Right cardiac atrium (tissue), 5 donors: ENCODE measurements around the gene AP1B1. TPM values are rescaled to one million over a fixed set of nuclear protein-coding genes. Genes with fewer than 3 reads are reported as not detected.
"Not testable (repeated sequence)": the region's sequence is repeated elsewhere in the genome, so short reads cannot be mapped to it uniquely, and the experiment has no call there.

Source experiments
- ATAC-seq, 2 donors: fragments of 200-7000 bp; cut with Tn5 transposase; one replicate each; pipeline versions ENCODE4 v1.8.0 to v1.9.1; 2020; ENCODE audit warnings: moderate library complexity in 2 of 2, mild to moderate bottlenecking in 1 of 2
- DNase-seq, 3 donors: peaks; one replicate each; pipeline ENCODE4 v3.0.0-alpha.2; 2020
- H3K27ac ChIP-seq: one replicate; pipeline ENCODE4 v1.5.1; 2013; ENCODE audit warnings: mild to moderate bottlenecking, low read length, control low read depth, moderate library complexity
- H3K27me3 ChIP-seq: one replicate; pipeline ENCODE4 v1.6.1; 2013; ENCODE audit not compliant: control insufficient read depth, insufficient read depth
- H3K4me1 ChIP-seq: one replicate; pipeline ENCODE4 v1.6.1; 2013; ENCODE audit warnings: low read length; ENCODE audit not compliant: control insufficient read depth, insufficient read depth
- H3K4me3 ChIP-seq: one replicate; pipeline ENCODE4 v1.5.1; 2013; ENCODE audit warnings: low read length, control low read depth
- H3K9me3 ChIP-seq: one replicate; pipeline ENCODE4 v1.6.1; 2013; ENCODE audit warnings: low read length; ENCODE audit not compliant: control insufficient read depth
- WGBS: extraction: QIAGEN DNeasy Blood & Tissue Kit; methylation state at CpG from one replicate; pipeline ENCODE4 v1.1.7; 2013; 5-methylcytosine and 5-hydroxymethylcytosine counted together
- intact Hi-C, 4 donors: fragments of 100-400 bp; cut with DNase I; formaldehyde crosslinking; loops; one replicate each; pipeline versions ENCODE4 v1.11.0 to v1.14.0; 2022 to 2023
- polyA plus RNA-seq: library from polyadenylated mRNA; stranded (reverse); fragments of 200-250 nt; gene quantifications from one replicate; pipeline ENCODE4 v1.2.3, GENCODE V29; 2013
- total RNA-seq, 4 donors: library from RNA; stranded (reverse); fragmentation: NEBNext Ultra II Directional; extraction: Animal tissue kit (Norgen Biotek cat#: 25700); gene quantifications; one replicate each; pipeline ENCODE4 v1.2.1, GENCODE V29; 2021
- donor health status: healthy with polysubstance abuse.
- donor health status: DM: no; HTN: yes; CAD: no.
- donor health status: DM: no; HTN: no; CAD: no.
- donor health status: DM: no; HTN: yes; CAD: no; lungs with severe emphysema.
- donor health status: DM: yes; HTN: yes; CAD: no.

The AP1B1 gene
- total and polyA plus RNA-seq, 5 donors, result 21.7 to 44.6 (median 38.6) TPM

GRCh38 chr22:29411569-29412211, 23.3 kb upstream of the AP1B1 start:
- intact Hi-C loops, H3K4me1 ChIP-seq, ATAC-seq, H3K27me3 ChIP-seq, H3K27ac ChIP-seq, H3K9me3 ChIP-seq, DNase-seq, H3K4me3 ChIP-seq: not testable (repeated sequence)
- 42% methylated on average over 4 of the region's 4 CpGs for WGBS

GRCh38 chr22:29408940-29409339, 20.6 kb upstream of the AP1B1 start:
- Histone ChIP-seq H3K27ac (no peak overlapping the region), H3K4me3 (no peak overlapping the region), H3K4me1 (no peaks in the 10 kb centered on the region), H3K9me3 (no peaks in the 10 kb centered on the region), H3K27me3 (no peaks in the 10 kb centered on the region)
- 60% methylated on average over 6 of the region's 6 CpGs for WGBS
- DNase-seq, result no peak
- ATAC-seq, result no peak
- intact Hi-C loops, result no loop called here

GRCh38 chr22:29401538-29401937, 13.2 kb upstream of the AP1B1 start:
- DNase-seq, H3K4me3 ChIP-seq, H3K27me3 ChIP-seq, intact Hi-C loops, H3K27ac ChIP-seq, H3K4me1 ChIP-seq, ATAC-seq, H3K9me3 ChIP-seq: not testable (repeated sequence)
- WGBS, result 58% methylated on average over 6 of the region's 6 CpGs

GRCh38 chr22:29400576-29400975, 12.2 kb upstream of the AP1B1 start:
- no peaks in the 10 kb centered on the region for H3K27me3 ChIP-seq
- no peaks in the 10 kb centered on the region for H3K4me1 ChIP-seq
- 94% methylated on average over 2 of the region's 2 CpGs for WGBS
- intact Hi-C loops, result no loop called here
- H3K9me3 ChIP-seq, result no peaks in the 10 kb centered on the region
- ATAC-seq (no peak), DNase-seq (no peak)
- H3K27ac ChIP-seq, result no peak overlapping the region
- no peak overlapping the region for H3K4me3 ChIP-seq

- Histone ChIP-seq H3K4me3 (no peak overlapping the region), H3K4me1 (no peaks in the 10 kb centered on the region), H3K27ac (no peak overlapping the region), H3K9me3 (no peaks in the 10 kb centered on the region), H3K27me3 (no peaks in the 10 kb centered on the region)
- intact Hi-C loops, result loop anchor here in 2 of 4 donors (10.0 kb wide), 1 partner anchor 127 kb away; no protein-coding TSS in a partner anchor
- 88% methylated on average over 6 of the region's 6 CpGs for WGBS
- DNase-seq (no peak), ATAC-seq (no peak)
Measured at GRCh38 chr22:29397791-29398190, 9.4 kb upstream of the AP1B1 start.

GRCh38 chr22:29396126-29396525, 7.8 kb upstream of the AP1B1 start:
- H3K4me1 ChIP-seq, result no peaks in the 10 kb centered on the region
- DNase-seq (no peak), ATAC-seq (peak in 1 of 2 donors; percentile 25)
- intact Hi-C loops, result loop anchor here in 2 of 4 donors (10.0 kb wide), 1 partner anchor 129 kb away; no protein-coding TSS in a partner anchor
- H3K27ac ChIP-seq, result no peak overlapping the region
- no peaks in the 10 kb centered on the region for H3K9me3 ChIP-seq
- WGBS, result 26% methylated on average over 2 of the region's 2 CpGs
- no peaks in the 10 kb centered on the region for H3K27me3 ChIP-seq
- no peak overlapping the region for H3K4me3 ChIP-seq

GRCh38 chr22:29394931-29395581, 6.7 kb upstream of the AP1B1 start:
- Histone ChIP-seq H3K9me3 (no peaks in the 10 kb centered on the region), H3K27me3 (no peaks in the 10 kb centered on the region), H3K4me1 (no peaks in the 10 kb centered on the region), H3K27ac (no peak overlapping the region), H3K4me3 (no peak overlapping the region)
- intact Hi-C loops, result loop anchor here in 2 of 4 donors (10.0 kb wide), 1 partner anchor 130 kb away; no protein-coding TSS in a partner anchor
- WGBS, result 6% methylated on average over 10 of the region's 10 CpGs
- ATAC-seq, result peak; percentile 80 to 84
- DNase-seq, result peak; percentile 65 to 81 (median 79)

GRCh38 chr22:29393019-29393608, 4.7 kb upstream of the AP1B1 start:
- Histone ChIP-seq H3K27me3 (no peaks in the 10 kb centered on the region), H3K4me1 (no peaks in the 10 kb centered on the region), H3K9me3 (no peaks in the 10 kb centered on the region), H3K27ac (no peak overlapping the region), H3K4me3 (no peak overlapping the region)
- intact Hi-C loops, result loop anchor here in 2 of 4 donors (10.0 kb wide), 1 partner anchor 132 kb away; no protein-coding TSS in a partner anchor
- ATAC-seq (no peak), DNase-seq (no peak)
- 90% methylated on average over 2 of the region's 2 CpGs for WGBS

- Histone ChIP-seq H3K27ac (no peak overlapping the region), H3K9me3 (no peaks in the 10 kb centered on the region), H3K4me3 (no peak overlapping the region), H3K27me3 (no peaks in the 10 kb centered on the region), H3K4me1 (no peaks in the 10 kb centered on the region)
- 68% methylated on average over 8 of the region's 8 CpGs for WGBS
- ATAC-seq (no peak), DNase-seq (no peak)
- intact Hi-C loops, result loop anchor here in 2 of 4 donors (10.0 kb wide), 1 partner anchor 133 kb away; no protein-coding TSS in a partner anchor
Measured at GRCh38 chr22:29391546-29391945, 3.2 kb upstream of the AP1B1 start.

- H3K9me3 ChIP-seq, result no peaks in the 10 kb centered on the region
- intact Hi-C loops, result loop anchor here in 2 of 4 donors (10.0 kb wide), 1 partner anchor 135 kb away; no protein-coding TSS in a partner anchor
- DNase-seq (no peak), ATAC-seq (no peak)
- H3K27ac ChIP-seq, result no peak overlapping the region
- 95% methylated on average over 6 of the region's 6 CpGs for WGBS
- no peaks in the 10 kb centered on the region for H3K4me1 ChIP-seq
- H3K27me3 ChIP-seq, result no peaks in the 10 kb centered on the region
- H3K4me3 ChIP-seq, result no peak overlapping the region
Measured at GRCh38 chr22:29390270-29390669, 1.9 kb upstream of the AP1B1 start.

- intact Hi-C loops, result no loop called here
- 20% methylated on average over 9 of the region's 9 CpGs for WGBS
- no peaks in the 10 kb centered on the region for H3K9me3 ChIP-seq
- H3K4me3 ChIP-seq, result peak overlapping the region; percentile 95
- H3K27me3 ChIP-seq, result no peaks in the 10 kb centered on the region
- DNase-seq (no peak), ATAC-seq (peak in 1 of 2 donors; percentile 3)
- no peaks in the 10 kb centered on the region for H3K4me1 ChIP-seq
- H3K27ac ChIP-seq, result peak overlapping the region; percentile 89
Measured at GRCh38 chr22:29388759-29389090, 355 bp upstream of the AP1B1 start.
